Adrenal gland (tissue), 5 donors: ENCODE measurements around the gene RGS6.

Source experiments
- CTCF ChIP-seq, 6 experiments: fragments of 450-650 bp in 4 of 6; fragments of 200-600 bp in 2 of 6; sonication (generic) in 1 of 6; IDR thresholded peaks; 1 replicate in 5 of 6; 2 replicates in 1 of 6; pipeline versions ENCODE4 v1.5.1 to v1.8.0; 2016 to 2021; ENCODE audit warnings: antibody characterized with exemption in 6 of 6, mild to moderate bottlenecking in 2 of 6, moderate library complexity in 1 of 6
- POLR2A ChIP-seq, 2 donors: fragments of 450-650 bp; IDR thresholded peaks; one replicate each; pipeline ENCODE4 v1.6.1; 2017; ENCODE audit warnings: antibody characterized with exemption in 2 of 2, mild to moderate bottlenecking in 2 of 2, moderate library complexity in 1 of 2
- donor health status: DM: no; HTN: no; CAD: no.

- no peak for TF ChIP-seq POLR2A (IDR thresholded peaks at IDR 0.05)
- no peak for TF ChIP-seq CTCF (IDR thresholded peaks at IDR 0.05)
Observed at GRCh38 chr14:72610831-72611200, 678.6 kb downstream of the RGS6 start.
